GM12801 (cell line): Measurements from ENCODE around the gene RRP8.

Source experiments
- CTCF ChIP-seq: IDR thresholded peaks from one replicate; pipeline ENCODE4 v1.5.1; 2011; ENCODE audit warnings: control low read depth; ENCODE audit not compliant: insufficient read length; ENCODE audit errors: extremely low read depth

Gene RRP8

GRCh38 chr11:6603287-6604080, at the start of gene RRP8, which contains the start of gene ILK:
Gene RRP8, minus strand, starts transcription at chr11:6603616. Its CDS starts 114 bp downstream, at chr11:6603502.
Gene ILK, plus strand, starts transcription at chr11:6603774. Its CDS starts 498 bp downstream, at chr11:6604272.
- no peak for TF ChIP-seq CTCF

- TF ChIP-seq CTCF, result no peak
Measured at GRCh38 chr11:6653097-6653496, 49.7 kb upstream of the RRP8 start.

GRCh38 chr11:6652182-6652581, 48.8 kb upstream of the RRP8 start:
- no peak for TF ChIP-seq CTCF

GRCh38 chr11:6650980-6651379, 47.6 kb upstream of the RRP8 start:
- TF ChIP-seq CTCF, result no peak

- TF ChIP-seq CTCF, result no peak
Measured at GRCh38 chr11:6650104-6650503, 46.7 kb upstream of the RRP8 start.

- no peak for TF ChIP-seq CTCF
Measured at GRCh38 chr11:6648501-6648900, 45.1 kb upstream of the RRP8 start.

- no peak for TF ChIP-seq CTCF
Measured at GRCh38 chr11:6647836-6648235, 44.4 kb upstream of the RRP8 start.
